SIG-M5 treated with dmso at 0.1 percent for 504 hours (cell line): Measurements from ENCODE around the gene LGALSL.
A peak's percentile ranks its signal among the peaks of the same experiment; 100 is the strongest.

Experiments used
- DNase-seq: peaks from one replicate; lab custom pipeline; 2025; ENCODE audit not compliant: unreplicated experiment; lab: John Stamatoyannopoulos, UW

LGALSL gene

GRCh38 chr2:64453770-64454385 is at the start of gene LGALSL:
TSS of gene LGALSL (plus strand) at chr2:64454162. CDS start at chr2:64454546, 384 bp downstream.
- peak; percentile 35 for DNase-seq

DNA sequence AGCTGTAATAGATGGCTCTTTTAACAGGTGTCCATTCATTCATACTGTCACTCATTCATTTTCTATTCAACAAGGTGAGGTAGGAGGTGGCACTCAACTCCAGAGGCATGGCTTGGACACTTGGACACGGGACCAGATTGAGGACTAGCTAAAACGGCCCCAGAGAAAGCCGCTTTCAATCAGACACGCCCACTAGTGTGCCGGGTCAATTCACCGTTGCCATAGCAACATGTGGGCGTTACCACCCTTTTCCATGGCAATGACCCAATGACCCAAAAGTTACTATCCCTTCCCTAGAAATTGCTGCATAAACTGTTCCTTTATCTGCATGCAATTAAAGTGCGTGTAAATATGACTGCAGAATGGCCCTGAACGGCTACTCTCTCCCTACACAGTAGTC is 49.2 kb upstream of the LGALSL start:
- DNase-seq: no peak

GRCh38 chr2:64405581-64406406 is 48.2 kb upstream of the LGALSL start:
- no peak for DNase-seq

- no peak for DNase-seq
Measured at GRCh38 chr2:64406407-64406774, 47.6 kb upstream of the LGALSL start.

DNA sequence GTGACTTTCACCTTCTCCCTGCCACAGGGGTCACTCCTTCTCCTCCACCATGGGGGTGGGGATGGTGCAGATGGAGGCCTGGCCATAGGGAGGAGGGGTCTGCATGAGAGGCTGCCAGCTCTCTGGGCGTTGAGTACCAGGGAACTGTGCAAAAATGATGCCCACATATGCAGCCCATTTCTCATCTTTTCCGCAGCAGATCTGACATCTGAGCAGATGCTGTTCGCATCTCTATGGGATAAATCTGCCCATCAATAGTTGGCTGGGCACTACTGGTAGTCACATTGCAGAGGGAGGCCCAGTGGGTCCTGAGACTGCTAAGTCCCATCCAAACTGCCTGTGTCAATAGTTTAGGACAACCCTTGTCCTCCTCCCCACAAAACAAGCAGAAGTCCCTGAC is 45.9 kb upstream of the LGALSL start:
- no peak for DNase-seq

- DNase-seq: no peak
Measured at GRCh38 chr2:64410671-64411070, 43.3 kb upstream of the LGALSL start.

DNA sequence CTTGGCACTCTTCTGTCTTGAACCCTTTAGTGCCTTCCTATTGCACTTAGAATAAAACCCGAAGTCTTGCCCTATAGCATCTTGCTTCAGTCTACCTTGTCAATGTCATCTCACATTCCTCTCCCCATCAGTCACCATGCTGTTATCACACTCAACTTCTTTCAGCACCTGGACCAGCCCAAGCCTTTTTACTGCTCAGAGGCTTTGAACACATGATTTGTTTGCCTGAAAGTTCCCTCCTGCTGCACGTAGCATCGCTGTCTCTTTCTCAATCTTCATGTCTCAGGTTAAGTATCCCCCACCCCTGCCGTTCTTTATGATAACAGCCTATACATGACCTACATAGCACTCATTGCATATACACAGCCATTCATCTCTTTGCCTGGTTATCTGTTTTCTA is 41.3 kb upstream of the LGALSL start:
- DNase-seq: no peak

DNA sequence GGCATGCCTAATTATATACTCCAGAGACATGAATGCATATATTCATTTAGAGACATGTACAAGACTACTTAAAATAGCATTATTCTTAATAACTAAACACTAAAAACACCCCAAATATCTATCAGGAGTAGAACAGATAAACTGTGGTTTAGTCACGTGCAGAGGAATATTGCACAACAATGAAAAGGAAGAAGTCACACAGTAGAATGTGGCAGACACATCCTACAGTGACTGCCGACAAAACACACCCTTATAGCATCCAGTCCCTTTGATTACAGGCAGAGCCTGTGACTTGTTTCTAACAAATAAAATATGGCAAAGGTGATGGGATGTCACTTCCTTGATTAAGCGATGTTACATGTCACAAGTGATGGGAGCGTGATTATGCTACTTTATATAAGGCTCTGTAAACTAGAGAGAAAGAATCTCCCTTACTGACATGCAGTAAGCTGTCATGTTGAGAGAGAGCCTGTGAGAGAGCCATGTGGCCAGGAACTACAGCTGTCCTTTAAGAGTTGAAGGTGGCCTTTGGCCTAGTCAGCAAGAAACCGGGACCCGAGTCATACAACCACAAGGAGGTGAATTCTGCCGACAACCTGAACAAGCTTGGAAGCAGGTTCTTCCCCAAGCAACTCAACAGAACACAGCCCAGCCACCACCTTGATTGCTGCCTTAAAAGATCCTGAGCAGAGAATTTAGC is 39.1 kb upstream of the LGALSL start:
- no peak for DNase-seq

- no peak for DNase-seq
Measured at GRCh38 chr2:64417624-64418023, 36.3 kb upstream of the LGALSL start.

GRCh38 chr2:64419596-64420165 is 34.3 kb upstream of the LGALSL start:
- DNase-seq: no peak

DNA sequence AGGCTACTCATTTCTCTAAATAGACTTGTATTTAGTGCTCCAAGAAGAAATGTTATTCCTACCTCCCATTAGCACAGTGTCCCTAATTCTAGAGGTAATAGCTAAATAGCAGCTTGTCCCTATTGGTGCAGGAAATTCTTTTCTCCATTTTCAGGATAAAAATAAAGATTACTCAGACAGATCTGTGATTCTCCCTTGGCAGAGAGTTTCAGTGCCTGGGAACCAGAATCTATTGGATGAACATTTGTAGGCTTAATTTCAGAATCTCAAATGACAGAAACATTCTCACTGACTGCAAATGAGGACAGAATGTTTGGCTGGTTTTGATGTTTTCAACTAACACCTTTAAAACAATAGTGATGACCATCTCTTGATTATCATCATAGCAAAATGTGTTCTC is 33.3 kb upstream of the LGALSL start:
- no peak for DNase-seq

- no peak for DNase-seq
Measured at GRCh38 chr2:64421201-64421600, 32.8 kb upstream of the LGALSL start.

DNA sequence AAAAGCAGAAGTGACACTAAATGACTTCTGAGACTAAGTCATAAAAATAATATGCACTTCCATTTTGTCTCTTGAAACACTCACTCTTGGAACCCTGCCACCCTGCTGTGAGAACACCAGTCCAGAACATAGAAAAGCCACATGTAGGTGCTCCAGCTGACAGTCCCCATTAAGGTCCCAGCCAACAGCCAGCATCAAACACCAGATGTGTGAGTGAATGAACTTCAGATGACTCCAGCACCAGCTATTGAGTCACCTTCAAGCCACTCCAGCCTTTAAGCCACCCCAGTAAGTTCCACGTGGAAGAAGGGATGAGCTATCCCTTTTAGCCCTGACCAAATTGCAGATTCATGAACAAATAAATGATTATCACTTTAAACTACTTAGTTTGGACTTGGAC is 31.5 kb upstream of the LGALSL start:
- peak; percentile 19 for DNase-seq

DNA sequence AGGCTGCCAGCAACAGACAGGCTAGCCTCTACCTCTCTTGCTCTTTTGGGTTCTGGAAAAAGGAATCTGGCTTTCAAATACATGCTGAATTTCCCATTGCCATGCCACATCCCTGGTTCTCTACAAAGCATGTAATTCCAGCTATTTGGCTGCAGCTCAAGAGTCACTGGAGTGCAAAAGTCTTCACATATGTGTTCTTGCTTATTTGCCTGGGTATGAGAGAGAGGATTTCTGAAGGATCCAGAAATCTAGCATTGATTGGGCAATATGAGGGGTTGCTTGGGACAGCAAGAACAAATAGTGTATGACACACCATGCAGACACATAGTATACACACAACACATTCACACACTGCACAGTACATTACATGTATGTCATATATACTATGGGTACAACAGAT is 30.7 kb upstream of the LGALSL start:
- DNase-seq: no peak

GRCh38 chr2:64424416-64424987 is 29.5 kb upstream of the LGALSL start:
- no peak for DNase-seq

DNA sequence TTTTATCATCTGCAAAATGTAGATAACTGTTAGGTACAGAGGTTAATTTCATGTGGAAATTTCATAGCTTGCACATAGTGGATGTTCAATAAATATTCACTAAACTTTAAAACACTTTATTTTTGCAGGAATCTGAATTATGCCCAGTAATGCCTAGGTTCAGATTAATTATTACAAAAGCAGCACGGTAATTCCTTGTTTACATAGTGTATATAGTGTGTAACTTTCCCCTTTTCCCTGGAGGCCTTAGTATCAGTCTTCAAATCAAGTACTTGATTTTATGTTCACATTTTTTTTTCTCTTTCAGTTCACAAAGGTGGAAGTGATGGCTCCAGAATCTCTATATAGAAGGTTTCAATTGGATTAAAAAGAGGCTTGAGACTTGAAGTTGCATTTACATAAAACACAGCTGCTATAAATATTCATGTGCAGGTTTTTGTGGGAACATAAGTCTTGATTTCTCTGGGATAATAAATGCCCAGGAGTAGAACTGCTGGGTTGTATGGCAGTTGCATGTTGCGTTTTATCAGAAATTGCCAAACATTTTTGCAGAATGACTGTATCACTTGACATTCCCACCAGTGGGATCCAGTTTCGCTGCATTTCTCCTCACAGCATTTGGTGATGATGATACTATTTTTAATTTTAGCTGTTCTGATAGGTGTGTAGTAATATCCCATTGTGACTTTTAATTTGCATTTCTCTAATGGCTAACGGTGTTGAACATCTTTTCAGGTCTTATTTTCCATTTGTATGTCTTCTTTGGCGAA is 27.6 kb upstream of the LGALSL start:
- no peak for DNase-seq

GRCh38 chr2:64434039-64434657 is 19.8 kb upstream of the LGALSL start:
- no peak for DNase-seq

DNA sequence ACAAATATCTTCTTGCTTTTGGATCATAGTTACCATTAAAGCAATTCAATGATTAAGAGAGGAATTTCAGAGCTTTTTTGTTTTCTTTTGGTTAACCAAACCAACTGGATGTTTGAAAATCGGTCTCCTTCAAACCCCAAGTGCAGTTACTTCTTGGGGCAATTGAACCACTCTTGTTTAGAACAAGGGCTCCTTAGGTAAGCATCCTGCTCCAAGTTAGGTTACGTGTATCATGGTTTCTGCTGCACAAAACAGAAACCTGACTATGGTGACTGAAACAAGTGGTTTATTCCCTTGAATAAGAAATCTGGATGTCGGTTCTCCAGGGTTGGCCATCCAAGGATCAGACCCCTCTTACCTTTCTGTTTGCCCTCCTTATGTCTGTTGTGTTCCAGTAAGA is 16.1 kb upstream of the LGALSL start:
- DNase-seq: no peak

DNA sequence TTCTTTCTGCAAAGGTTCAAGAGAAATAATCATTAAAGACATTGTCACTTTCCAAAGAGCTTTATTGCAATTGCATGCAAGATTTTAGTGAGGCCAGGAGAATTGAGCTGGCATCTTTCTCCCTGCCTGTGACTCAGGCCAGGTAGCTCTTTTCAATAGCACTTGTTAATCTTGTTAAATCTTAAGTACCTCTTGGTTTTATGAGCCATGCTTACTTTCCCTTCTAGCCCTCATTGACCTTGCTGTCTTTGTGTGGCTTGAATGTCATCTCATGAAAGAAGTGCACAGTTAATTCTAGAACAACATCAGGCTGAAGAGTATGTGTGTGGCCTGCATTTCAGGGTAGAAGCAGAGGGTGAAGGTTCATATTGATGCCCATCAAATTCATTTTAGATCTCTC is 14.8 kb upstream of the LGALSL start:
- no peak for DNase-seq

GRCh38 chr2:64440843-64441242 is 13.1 kb upstream of the LGALSL start:
- DNase-seq: no peak
